CD4-positive, alpha-beta T cell (primary cell): ENCODE data around the gene BPIFB2. TPM values are rescaled to one million over a fixed set of nuclear protein-coding genes. Genes with fewer than 3 reads are reported as not detected.

Experiments
- ATAC-seq: fragments of 200-7000 bp; cut with Tn5 transposase; one replicate; pipeline ENCODE4 v1.10.0; 2022; ENCODE audit warnings: mild to moderate bottlenecking; ENCODE audit not compliant: poor library complexity
- CTCF ChIA-PET: fragments of 350-600 bp; sonication (Branson Sonifier 250); formaldehyde crosslinking; loops from one replicate; lab custom pipeline; 2021; ENCODE audit warnings: antibody characterized with exemption, inconsistent platforms; lab: Charles Lee
- POLR2A ChIA-PET: fragments of 350-600 bp; sonication (Branson Sonifier 250); formaldehyde crosslinking; loops from one replicate; lab custom pipeline; 2021; ENCODE audit warnings: antibody characterized with exemption, inconsistent platforms; lab: Charles Lee
- DNase-seq, 14 experiments: peaks; one replicate each; pipeline ENCODE4 v3.0.0-alpha.2; 2013 to 2020; ENCODE audit warnings: mixed read lengths in 2 of 14
- H3K27ac ChIP-seq, 2 donors: one replicate each; pipeline versions ENCODE4 v1.5.1 to v1.7.0; 2013; ENCODE audit warnings: low read length in 2 of 2, low read depth in 1 of 2, mild to moderate bottlenecking in 1 of 2
- H3K27me3 ChIP-seq, 2 experiments: 1 replicate in 1 of 2; 2 replicates in 1 of 2; pipeline versions ENCODE4 v1.6.1 to v1.7.0; 2013; ENCODE audit warnings: low read length in 2 of 2, control low read depth in 1 of 2, mild to moderate bottlenecking in 1 of 2, moderate library complexity in 1 of 2; ENCODE audit not compliant: insufficient read depth in 2 of 2, control insufficient read depth in 1 of 2
- H3K36me3 ChIP-seq: one replicate; pipeline ENCODE4 v1.6.1; 2013; ENCODE audit warnings: low read length, control low read depth; ENCODE audit not compliant: insufficient read depth
- H3K4me1 ChIP-seq: one replicate; pipeline ENCODE4 v1.6.1; 2013; ENCODE audit warnings: low read length, control low read depth; ENCODE audit not compliant: insufficient read depth
- H3K4me3 ChIP-seq: one replicate; pipeline ENCODE4 v1.5.1; 2013; ENCODE audit warnings: mild to moderate bottlenecking, low read length, moderate library complexity
- H3K9me3 ChIP-seq, 2 experiments: 1 replicate in 1 of 2; 2 replicates in 1 of 2; pipeline versions ENCODE4 v1.6.1 to v1.7.0; 2013; ENCODE audit warnings: low read length in 2 of 2, mild to moderate bottlenecking in 2 of 2, control low read depth in 1 of 2, moderate library complexity in 1 of 2; ENCODE audit not compliant: control insufficient read depth in 1 of 2, insufficient read depth in 1 of 2
- H3K27ac Mint-ChIP-seq: one replicate; pipeline ENCODE4 v1.8.0; 2020; ENCODE audit warnings: mixed read lengths
- H3K27me3 Mint-ChIP-seq: one replicate; pipeline ENCODE4 v1.8.0; 2021; ENCODE audit warnings: mixed read lengths
- H3K36me3 Mint-ChIP-seq: one replicate; pipeline ENCODE4 v1.8.0; 2021; ENCODE audit warnings: low read depth, mixed read lengths
- H3K4me1 Mint-ChIP-seq: one replicate; pipeline ENCODE4 v1.8.0; 2021; ENCODE audit warnings: low read depth, mixed read lengths
- H3K4me3 Mint-ChIP-seq: one replicate; pipeline ENCODE4 v1.8.0; 2020; ENCODE audit warnings: mild to moderate bottlenecking, mixed read lengths
- H3K9me3 Mint-ChIP-seq: one replicate; pipeline ENCODE4 v1.8.0; 2020; ENCODE audit warnings: mixed read lengths
- CTCF ChIP-seq: fragments of 200-600 bp; IDR thresholded peaks from one replicate; pipeline ENCODE4 v1.8.0; 2022; ENCODE audit warnings: antibody characterized with exemption, mild to moderate bottlenecking
- intact Hi-C, 2 experiments: fragments of 100-400 bp; cut with DNase I in 1 of 2; cut with micrococcal nuclease in 1 of 2; formaldehyde crosslinking; loops; one replicate each; pipeline versions ENCODE4 v1.15.1 to v1.9.0; 2023 to 2025; cut with DNase I, micrococcal nuclease
- total RNA-seq, 174 experiments: library from RNA in 2 of 174; stranded (reverse) in 2 of 174; gene quantifications; one replicate each; pipeline ENCODE4 v1.2.3 and lab custom pipeline; 2021 to 2026

Gene BPIFB2
- total RNA-seq, 2 experiments from 2014 or later: not detected

GRCh38 chr20:33053291-33054106, 46.0 kb downstream of the BPIFB2 start, which contains the start of gene BPIFB3:
Gene BPIFB3 (plus strand): TSS chr20:33053903. CDS start chr20:33055436, 1,533 bp downstream.
- Histone ChIP-seq H3K4me1 (no peaks in the 10 kb centered on the region), H3K27me3 (no peaks in the 10 kb centered on the region), H3K4me3 (no peak within 1 kb of the TSS), H3K9me3 (no peaks in the 10 kb centered on the region), H3K36me3 (no peaks in the 10 kb centered on the region), H3K27ac (no peak within 1 kb of the TSS)
- no peak for TF ChIP-seq CTCF
- H3K27ac Mint-ChIP-seq: no peak within 1 kb of the TSS
- intact Hi-C loops: no loop called here
- DNase-seq (no peak), ATAC-seq (no peak)
- H3K4me1 Mint-ChIP-seq: no peaks in the 10 kb centered on the region
- H3K27me3 Mint-ChIP-seq: no peaks in the 10 kb centered on the region
- POLR2A ChIA-PET: no interaction called here
- no peak within 1 kb of the TSS for H3K4me3 Mint-ChIP-seq
- no peaks in the 10 kb centered on the region for H3K9me3 Mint-ChIP-seq
- H3K36me3 Mint-ChIP-seq: no peaks in the 10 kb centered on the region
- CTCF ChIA-PET: no interaction called here

- H3K4me1 Mint-ChIP-seq: no peaks in the 10 kb centered on the region
- H3K27ac Mint-ChIP-seq: no peak overlapping the region
- H3K9me3 Mint-ChIP-seq: no peaks in the 10 kb centered on the region
- H3K27me3 ChIP-seq: no peaks in the 10 kb centered on the region
- intact Hi-C loops: no loop called here
- ATAC-seq (no peak), DNase-seq (no peak)
- ChIA-PET POLR2A (interaction anchor here (0.9 kb wide), 1 partner anchor 82 kb away, joined by 3 read pairs; no protein-coding TSS in a partner anchor), CTCF (no interaction called here)
- no peaks in the 10 kb centered on the region for H3K9me3 ChIP-seq
- no peak overlapping the region for H3K27ac ChIP-seq
- no peaks in the 10 kb centered on the region for H3K27me3 Mint-ChIP-seq
- no peaks in the 10 kb centered on the region for H3K36me3 ChIP-seq
- no peaks in the 10 kb centered on the region for H3K4me1 ChIP-seq
- no peak overlapping the region for H3K4me3 Mint-ChIP-seq
- H3K4me3 ChIP-seq: no peak overlapping the region
- no peaks in the 10 kb centered on the region for H3K36me3 Mint-ChIP-seq
- TF ChIP-seq CTCF: no peak
Observed at GRCh38 chr20:33054381-33054780, 46.9 kb downstream of the BPIFB2 start.

GRCh38 chr20:33054791-33055190, 47.3 kb downstream of the BPIFB2 start:
- no peaks in the 10 kb centered on the region for H3K4me1 Mint-ChIP-seq
- no peak for ATAC-seq
- no peaks in the 10 kb centered on the region for H3K27me3 ChIP-seq
- no peak for TF ChIP-seq CTCF
- no peaks in the 10 kb centered on the region for H3K4me1 ChIP-seq
- H3K4me3 ChIP-seq: no peak overlapping the region
- ChIA-PET CTCF (no interaction called here), POLR2A (interaction anchor here (0.9 kb wide), 1 partner anchor 82 kb away, joined by 3 read pairs; no protein-coding TSS in a partner anchor)
- DNase-seq: no peak
- H3K27ac Mint-ChIP-seq: no peak overlapping the region
- H3K36me3 Mint-ChIP-seq: no peaks in the 10 kb centered on the region
- no peaks in the 10 kb centered on the region for H3K9me3 ChIP-seq
- H3K9me3 Mint-ChIP-seq: no peaks in the 10 kb centered on the region
- H3K27ac ChIP-seq: no peak overlapping the region
- H3K27me3 Mint-ChIP-seq: no peaks in the 10 kb centered on the region
- intact Hi-C loops: no loop called here
- no peaks in the 10 kb centered on the region for H3K36me3 ChIP-seq
- H3K4me3 Mint-ChIP-seq: no peak overlapping the region
